B cell (primary cell): ENCODE data around the gene GAST. TPM values are rescaled to one million over a fixed set of nuclear protein-coding genes. Genes with fewer than 3 reads are reported as not detected.

Source experiments
- ATAC-seq: fragments of 200-7000 bp; cut with Tn5 transposase; one replicate; pipeline ENCODE4 v1.10.0; 2021; ENCODE audit warnings: low read depth, mild to moderate bottlenecking, moderate number of reproducible peaks, moderate library complexity
- CTCF ChIA-PET: fragments of 350-600 bp; sonication (Branson Sonifier 250); formaldehyde crosslinking; loops from one replicate; lab custom pipeline; 2021; ENCODE audit warnings: antibody characterized with exemption, inconsistent platforms; lab: Charles Lee
- POLR2A ChIA-PET: fragments of 350-600 bp; sonication (Branson Sonifier 250); formaldehyde crosslinking; loops from one replicate; lab custom pipeline; 2021; ENCODE audit warnings: antibody characterized with exemption; lab: Charles Lee
- DNase-seq: peaks from one replicate; pipeline ENCODE4 v3.0.0; 2013
- H2AFZ ChIP-seq: 2 replicates; pipeline ENCODE4 v1.6.1; 2012; ENCODE audit warnings: mild to moderate bottlenecking, low read depth, low read length; ENCODE audit not compliant: insufficient read depth, poor library complexity, severe bottlenecking
- H3K27ac ChIP-seq, 2 donors: 1 replicate in 1 of 2; 2 replicates in 1 of 2; pipeline ENCODE4 v1.5.1; 2012 to 2013; ENCODE audit warnings: low read length in 2 of 2, mild to moderate bottlenecking in 2 of 2, moderate library complexity in 1 of 2
- H3K27me3 ChIP-seq, 4 experiments: fragments of 200-600 bp in 1 of 4; sonication (generic) in 1 of 4; replicated peaks in 1 of 4; 1 replicate in 2 of 4; 2 replicates in 2 of 4; pipeline versions ENCODE4 v1.6.1 to v1.7.0; 2013 to 2016; ENCODE audit warnings: low read length in 3 of 4, mild to moderate bottlenecking in 2 of 4, mixed read lengths in 1 of 4, moderate library complexity in 1 of 4; ENCODE audit not compliant: insufficient read depth in 4 of 4, control insufficient read depth in 3 of 4; ENCODE audit errors: control extremely low read depth in 1 of 4
- H3K36me3 ChIP-seq, 2 experiments: replicated peaks in 1 of 2; 1 replicate in 1 of 2; 2 replicates in 1 of 2; pipeline versions ENCODE4 v1.6.1 to v1.7.1; 2013; ENCODE audit warnings: low read length in 1 of 2; ENCODE audit not compliant: insufficient read depth in 2 of 2, control insufficient read depth in 1 of 2; ENCODE audit errors: control extremely low read depth in 1 of 2, extremely low read depth in 1 of 2
- H3K4me1 ChIP-seq, 2 donors: fragments of 200-600 bp in 1 of 2; sonication (generic) in 1 of 2; 1 replicate in 1 of 2; 2 replicates in 1 of 2; pipeline versions ENCODE4 v1.5.1 to v1.6.1; 2013 to 2017; ENCODE audit warnings: low read length in 2 of 2; ENCODE audit not compliant: control insufficient read depth in 2 of 2, insufficient read depth in 2 of 2
- H3K4me2 ChIP-seq: replicated peaks from 2 replicates; pipeline ENCODE3; 2012; ENCODE audit warnings: mild to moderate bottlenecking, low read depth, low read length; ENCODE audit not compliant: poor library complexity, severe bottlenecking
- H3K4me3 ChIP-seq, 5 experiments: fragments of 200-600 bp in 1 of 5; sonication (generic) in 1 of 5; 1 replicate in 3 of 5; 2 replicates in 2 of 5; pipeline versions ENCODE4 v1.5.1 to v1.7.0; 2011 to 2016; ENCODE audit warnings: low read length in 4 of 5, mild to moderate bottlenecking in 4 of 5, low read depth in 2 of 5, control low read depth in 1 of 5, moderate library complexity in 1 of 5; ENCODE audit not compliant: insufficient read depth in 1 of 5; ENCODE audit errors: control extremely low read depth in 1 of 5, extremely low read depth in 1 of 5
- H3K79me2 ChIP-seq: fragments of 200-600 bp; sonication (generic); one replicate; pipeline ENCODE4 v1.6.0; 2016; ENCODE audit warnings: low read length; ENCODE audit not compliant: control insufficient read depth, insufficient read depth
- H3K9ac ChIP-seq: fragments of 200-600 bp; sonication (generic); 2 replicates; pipeline ENCODE4 v1.6.1; 2017; ENCODE audit warnings: mild to moderate bottlenecking, low read length, moderate library complexity
- H3K9me3 ChIP-seq, 3 donors: one replicate each; pipeline versions ENCODE4 v1.6.1 to v1.7.1; 2013; ENCODE audit warnings: low read length in 2 of 3; ENCODE audit not compliant: control insufficient read depth in 2 of 3, insufficient read depth in 1 of 3; ENCODE audit errors: control extremely low read depth in 1 of 3
- H4K20me1 ChIP-seq: 2 replicates; pipeline ENCODE4 v1.6.0; 2012; ENCODE audit warnings: mild to moderate bottlenecking, low read length; ENCODE audit not compliant: insufficient read depth, control insufficient read depth, poor library complexity, severe bottlenecking
- H3K27ac Mint-ChIP-seq: one replicate; pipeline ENCODE4 v1.8.0; 2021; ENCODE audit warnings: mixed read lengths
- H3K27me3 Mint-ChIP-seq: one replicate; pipeline ENCODE4 v1.8.0; 2021; ENCODE audit warnings: mixed read lengths
- H3K4me1 Mint-ChIP-seq: one replicate; pipeline ENCODE4 v1.8.0; 2021; ENCODE audit warnings: mixed read lengths
- H3K4me3 Mint-ChIP-seq: one replicate; pipeline ENCODE4 v1.8.0; 2021; ENCODE audit warnings: mixed read lengths
- H3K9me3 Mint-ChIP-seq: one replicate; pipeline ENCODE4 v1.8.0; 2022; ENCODE audit warnings: mixed read lengths; ENCODE audit not compliant: insufficient read depth
- EZH2 ChIP-seq: IDR thresholded peaks from 2 replicates; pipeline ENCODE4 v1.6.1; 2012; ENCODE audit warnings: borderline replicate concordance, low read depth, mild to moderate bottlenecking, moderate library complexity, low read length; ENCODE audit not compliant: insufficient read depth, poor library complexity, severe bottlenecking
- WGBS: methylation state at CpG from one replicate; pipeline ENCODE4 v1.1.5; 2013; ENCODE audit warnings: missing lambda C conversion rate; ENCODE audit not compliant: insufficient coverage; 5-methylcytosine and 5-hydroxymethylcytosine counted together
- intact Hi-C: fragments of 100-400 bp; cut with micrococcal nuclease; formaldehyde crosslinking; loops from one replicate; pipeline ENCODE4 v1.10.0; 2022
- polyA plus RNA-seq: library from polyadenylated mRNA; depleted of rRNA; stranded (reverse); fragments of >200 nt; gene quantifications from 2 replicates; pipeline ENCODE4 v1.2.3, GENCODE V29; 2012
- total RNA-seq, 2 donors: library from RNA; stranded (reverse); fragments of 120-200 nt in 1 of 2; gene quantifications; 1 replicate in 1 of 2; 2 replicates in 1 of 2; pipeline versions ENCODE4 v1.2.3 to v1.2.4, GENCODE V29; 2013 to 2022
- TF ChIP-seq, protein P1 (sequence below): fragments of 200-600 bp; IDR thresholded peaks from one replicate; pipeline ENCODE4 v1.8.0; 2022; ENCODE audit warnings: antibody characterized with exemption, mild to moderate bottlenecking

GAST gene
- total and polyA plus RNA-seq, 2 donors (not counting 1 experiment from before 2014, with no cell fraction given), result not detected

GRCh38 chr17:41695954-41696757, 16.0 kb upstream of the GAST start:
- POLR2A ChIA-PET, result interaction anchor here (0.6 to 0.9 kb wide), 3 partner anchors 16 to 419 kb away, joined by 3 read pairs; no protein-coding TSS in a partner anchor
- Mint-ChIP-seq H3K9me3 (no peaks in the 10 kb centered on the region), H3K27ac (peak overlapping the region; percentile 42), H3K27me3 (peaks cover 2% of the 10 kb centered on the region), H3K4me3 (no peak overlapping the region), H3K4me1 (peaks cover 29% of the 10 kb centered on the region)
- Histone ChIP-seq H3K27me3 (no peaks in the 10 kb centered on the region), H3K4me2 (no peak overlapping the region), H2AFZ (no peak overlapping the region), H3K9me3 (no peaks in the 10 kb centered on the region), H3K36me3 (peaks cover 0 to 41% of the 10 kb centered on the region in 2 experiments), H3K4me3 (no peak overlapping the region), H3K79me2 (peaks cover under 1% of the 10 kb centered on the region), H3K4me1 (peaks cover under 1 to 7% of the 10 kb centered on the region in 2 donors), H3K9ac (no peak overlapping the region), H3K27ac (no peak overlapping the region), H4K20me1 (peaks cover 22% of the 10 kb centered on the region)
- ATAC-seq (peak; percentile 72), DNase-seq (peak; percentile 82)
- 37% methylated on average over 3 of the region's 11 CpGs for WGBS
- CTCF ChIA-PET, result interaction anchor here (0.5 to 2.1 kb wide), 20 partner anchors 8 to 1455 kb away, joined by 3 to 14 read pairs (median 3); no protein-coding TSS in a partner anchor
- no peak for TF ChIP-seq EZH2
- TF ChIP-seq, protein P1, sequence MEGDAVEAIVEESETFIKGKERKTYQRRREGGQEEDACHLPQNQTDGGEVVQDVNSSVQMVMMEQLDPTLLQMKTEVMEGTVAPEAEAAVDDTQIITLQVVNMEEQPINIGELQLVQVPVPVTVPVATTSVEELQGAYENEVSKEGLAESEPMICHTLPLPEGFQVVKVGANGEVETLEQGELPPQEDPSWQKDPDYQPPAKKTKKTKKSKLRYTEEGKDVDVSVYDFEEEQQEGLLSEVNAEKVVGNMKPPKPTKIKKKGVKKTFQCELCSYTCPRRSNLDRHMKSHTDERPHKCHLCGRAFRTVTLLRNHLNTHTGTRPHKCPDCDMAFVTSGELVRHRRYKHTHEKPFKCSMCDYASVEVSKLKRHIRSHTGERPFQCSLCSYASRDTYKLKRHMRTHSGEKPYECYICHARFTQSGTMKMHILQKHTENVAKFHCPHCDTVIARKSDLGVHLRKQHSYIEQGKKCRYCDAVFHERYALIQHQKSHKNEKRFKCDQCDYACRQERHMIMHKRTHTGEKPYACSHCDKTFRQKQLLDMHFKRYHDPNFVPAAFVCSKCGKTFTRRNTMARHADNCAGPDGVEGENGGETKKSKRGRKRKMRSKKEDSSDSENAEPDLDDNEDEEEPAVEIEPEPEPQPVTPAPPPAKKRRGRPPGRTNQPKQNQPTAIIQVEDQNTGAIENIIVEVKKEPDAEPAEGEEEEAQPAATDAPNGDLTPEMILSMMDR, result peak; percentile 82
- intact Hi-C loops, result no loop called here
